ENCODE results near the gene DAB2.
"Not testable (repeated sequence)": the region's sequence is repeated elsewhere in the genome, so short reads cannot be mapped to it uniquely, and the experiment has no call there.

Gene DAB2

GRCh38 chr5:39419796-39420195 is 5.0 kb downstream of the DAB2 start:
- DNase-seq = no peak

DNA sequence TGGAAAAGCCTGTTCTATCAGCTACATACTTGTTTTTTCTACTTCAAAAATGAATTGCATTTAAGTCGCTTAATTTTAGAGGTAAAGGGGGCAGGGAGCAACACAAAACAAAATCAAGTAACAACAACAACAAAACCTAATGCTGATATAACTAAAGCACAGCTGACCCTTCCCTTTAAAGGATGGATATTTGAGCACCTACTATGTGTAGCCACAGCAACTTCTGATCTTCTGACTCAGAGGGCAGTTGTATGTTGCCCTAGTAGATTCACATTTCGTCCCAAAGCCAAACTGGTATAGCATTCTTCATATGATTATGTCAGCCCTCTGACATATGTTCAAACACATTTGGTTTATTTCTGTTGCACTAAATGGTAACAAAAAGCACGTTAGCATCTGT is 6.8 kb downstream of the DAB2 start:
- no peak for DNase-seq

GRCh38 chr5:39415201-39415600 is 9.6 kb downstream of the DAB2 start:
- DNase-seq = no peak

DNA sequence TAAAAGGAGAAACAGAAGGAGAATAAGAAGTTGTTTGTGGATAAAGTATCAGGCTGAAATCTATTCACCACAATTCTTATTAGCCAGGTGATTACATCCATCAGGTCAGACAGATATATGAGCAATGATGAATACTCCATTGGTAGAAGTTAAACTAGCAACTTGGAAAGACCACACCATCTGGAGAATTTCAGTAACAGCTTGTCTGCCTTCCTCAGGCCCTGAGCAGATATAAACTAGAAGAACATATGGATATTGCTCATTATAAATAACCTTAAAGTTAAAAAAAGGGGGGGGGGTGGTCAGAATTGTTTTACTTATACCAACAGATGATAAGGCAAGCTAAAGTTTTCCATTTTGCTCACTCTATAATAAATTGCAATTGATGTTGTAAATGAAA is 10.4 kb downstream of the DAB2 start:
- no peak for DNase-seq

DNA sequence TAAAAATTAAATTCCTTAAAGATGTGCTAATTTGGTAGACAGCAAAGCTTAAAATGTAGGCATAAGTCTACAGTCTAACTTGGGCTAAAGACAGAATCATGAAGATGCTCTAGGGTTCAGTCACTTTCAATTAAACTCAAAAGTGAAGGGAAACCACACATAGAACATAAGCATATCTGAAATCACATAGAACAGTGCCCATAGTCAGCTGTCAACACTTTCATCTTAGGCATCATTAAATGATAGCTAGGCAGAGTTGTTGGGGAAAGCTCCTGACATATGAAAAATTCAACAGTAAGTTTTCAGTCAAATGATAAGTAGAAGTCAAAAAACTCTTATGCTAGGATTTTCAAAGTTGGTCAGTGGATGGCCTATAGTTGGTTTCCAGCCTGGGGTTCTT is 11.0 kb downstream of the DAB2 start:
- DNase-seq = no peak

- no peak for DNase-seq
Measured at GRCh38 chr5:39412721-39413394, 11.9 kb downstream of the DAB2 start.

DNA sequence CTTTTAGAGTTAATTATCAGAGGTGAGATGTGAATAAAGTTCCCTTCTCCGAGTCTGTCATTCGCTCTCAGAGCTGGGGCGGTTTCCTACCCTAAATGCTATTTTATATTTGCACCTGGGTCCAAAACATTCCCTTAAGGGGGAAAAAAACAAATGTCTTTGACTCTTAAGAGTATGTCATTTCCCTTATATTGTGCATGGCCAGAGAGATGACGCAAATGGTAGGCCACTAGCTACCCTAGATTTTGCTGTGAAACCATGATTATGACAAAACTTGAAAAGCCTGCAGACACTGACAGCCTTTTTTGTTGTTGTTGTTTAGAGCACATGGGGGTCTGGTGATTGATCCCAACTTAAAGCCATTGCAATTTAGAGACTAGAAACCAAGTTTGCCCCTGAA is 12.8 kb downstream of the DAB2 start:
- no peak for DNase-seq

- DNase-seq = no peak
Measured at GRCh38 chr5:39411061-39411460, 13.7 kb downstream of the DAB2 start.

DNA sequence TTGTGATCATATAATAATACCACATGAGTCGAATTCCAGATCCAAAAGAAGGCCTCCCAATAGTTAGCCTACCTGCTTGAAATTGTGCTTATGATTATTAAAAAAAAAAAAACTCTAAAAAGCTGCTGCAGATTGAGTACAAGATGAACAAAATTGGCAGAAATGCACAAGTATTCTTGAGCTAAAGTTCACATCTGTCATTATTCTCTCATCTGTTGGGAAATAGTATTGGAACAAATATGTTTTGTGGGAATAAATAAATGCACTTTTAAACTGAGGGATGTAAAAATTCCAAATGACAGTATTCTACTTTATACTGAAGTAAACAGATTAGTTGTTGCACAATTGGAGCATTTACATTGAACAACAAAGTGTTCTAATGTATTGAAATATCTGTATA is 15.7 kb downstream of the DAB2 start:
- no peak for DNase-seq

DNA sequence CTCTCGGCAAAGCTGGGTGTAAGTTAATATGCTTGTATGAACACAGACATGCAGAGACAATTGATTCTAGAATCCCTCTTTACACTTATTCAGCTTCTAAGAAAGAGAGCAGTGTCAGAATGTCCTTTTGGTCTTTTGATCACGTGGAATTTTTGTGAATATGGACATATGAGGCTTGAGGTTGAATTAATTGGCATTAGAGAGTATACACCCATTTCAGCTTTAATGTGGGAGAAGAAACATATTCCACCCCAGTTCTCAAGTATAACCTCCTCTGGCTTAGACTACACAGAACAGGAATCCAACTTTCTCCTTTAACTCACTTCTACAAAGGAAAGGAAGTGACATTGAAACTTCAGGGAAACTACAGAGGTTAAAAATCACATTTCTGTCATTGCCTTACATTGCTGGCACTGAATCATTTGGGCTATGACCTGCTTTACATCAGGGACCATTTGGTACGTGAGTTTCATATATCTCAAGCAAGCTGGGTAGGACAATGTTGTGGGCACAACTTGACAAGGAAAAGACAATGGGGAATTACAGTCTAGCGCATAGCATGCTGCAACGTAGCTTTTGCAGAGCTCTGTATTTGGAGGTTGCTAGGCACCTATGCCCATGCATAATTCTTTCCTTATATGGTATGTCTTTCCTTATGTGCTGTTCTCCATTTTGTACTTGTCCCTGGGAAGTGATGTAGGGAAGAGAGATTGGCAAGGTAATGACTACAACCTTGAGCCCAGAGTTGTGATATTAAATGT is 19.5 kb downstream of the DAB2 start:
- DNase-seq = no peak

DNA sequence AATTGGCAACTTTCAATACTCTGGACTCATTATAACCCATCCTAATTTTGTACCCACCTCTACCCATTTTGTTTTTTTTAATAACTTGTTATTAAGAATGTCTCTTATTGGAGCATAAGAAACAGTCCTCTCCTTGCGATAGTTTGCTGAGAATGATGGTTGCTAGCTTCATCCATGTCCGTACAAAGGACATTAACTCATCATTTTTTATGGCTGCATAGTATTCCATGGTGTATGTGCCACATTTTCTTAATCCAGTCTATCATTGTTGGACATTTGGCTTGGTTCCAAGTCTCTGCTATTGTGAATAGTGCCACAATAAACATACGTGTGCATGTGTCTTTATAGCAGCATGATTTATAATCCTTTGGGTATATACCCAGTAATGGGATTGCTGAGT is 21.0 kb downstream of the DAB2 start:
- DNase-seq = not testable (repeated sequence)

DNA sequence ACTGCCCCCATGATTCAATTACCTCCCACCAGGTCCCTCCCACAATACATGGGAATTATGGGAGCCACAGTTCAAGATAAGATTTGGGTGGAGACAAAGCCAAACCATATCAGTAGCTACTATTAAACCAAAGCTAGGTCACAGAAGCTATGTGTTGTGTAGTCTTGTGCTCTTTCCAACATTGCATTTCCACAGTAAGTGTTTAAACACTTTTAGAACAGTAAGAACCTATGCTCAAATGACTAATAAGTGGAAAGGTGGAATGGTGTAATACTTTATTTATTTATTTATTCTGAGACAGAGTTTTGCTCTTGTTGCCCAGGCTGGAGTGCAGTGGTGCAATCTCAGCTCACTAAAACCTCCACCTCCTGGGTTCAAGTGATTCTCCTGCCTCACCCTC is 22.6 kb downstream of the DAB2 start:
- DNase-seq = not testable (repeated sequence)

DNA sequence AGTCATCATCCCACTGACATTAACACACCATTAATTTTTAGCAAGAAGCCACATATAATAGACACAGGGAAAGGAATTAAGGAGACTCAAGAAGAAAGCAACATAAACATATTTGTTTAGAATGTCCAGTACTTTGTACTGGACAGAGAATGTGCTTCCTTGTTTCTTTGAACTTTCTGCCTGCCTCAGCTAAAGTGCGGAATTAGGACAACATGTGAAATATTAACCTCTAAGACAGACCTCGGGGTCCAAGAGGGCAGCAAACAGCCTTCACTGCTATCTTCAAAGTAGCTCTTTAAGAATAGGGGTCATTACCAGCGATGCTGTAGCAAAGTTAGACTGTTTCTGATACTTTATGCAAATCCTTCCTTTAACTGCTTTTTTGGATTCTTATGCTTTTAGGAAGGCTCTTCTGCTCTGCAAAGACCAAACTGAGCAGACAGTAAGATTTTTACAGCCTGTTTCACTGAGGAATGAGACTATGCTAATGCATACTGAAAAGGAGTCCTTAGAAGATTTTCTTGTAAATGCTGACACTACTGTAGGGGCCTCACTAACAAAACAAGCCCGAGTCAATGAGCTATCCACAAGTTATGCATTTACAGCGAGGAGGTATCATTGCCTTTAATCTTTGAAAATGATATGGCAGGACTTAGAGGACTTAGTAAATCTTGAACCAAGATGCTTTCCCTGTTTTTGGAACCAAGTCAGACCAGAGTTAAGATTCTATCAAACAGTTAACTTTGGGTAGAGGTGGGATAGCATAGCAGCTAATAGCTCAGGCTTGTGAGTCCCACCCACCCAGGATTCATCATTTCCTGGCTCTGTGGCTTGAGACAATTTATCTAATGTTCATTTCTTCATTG is 23.8 kb downstream of the DAB2 start:
- DNase-seq = no peak

DNA sequence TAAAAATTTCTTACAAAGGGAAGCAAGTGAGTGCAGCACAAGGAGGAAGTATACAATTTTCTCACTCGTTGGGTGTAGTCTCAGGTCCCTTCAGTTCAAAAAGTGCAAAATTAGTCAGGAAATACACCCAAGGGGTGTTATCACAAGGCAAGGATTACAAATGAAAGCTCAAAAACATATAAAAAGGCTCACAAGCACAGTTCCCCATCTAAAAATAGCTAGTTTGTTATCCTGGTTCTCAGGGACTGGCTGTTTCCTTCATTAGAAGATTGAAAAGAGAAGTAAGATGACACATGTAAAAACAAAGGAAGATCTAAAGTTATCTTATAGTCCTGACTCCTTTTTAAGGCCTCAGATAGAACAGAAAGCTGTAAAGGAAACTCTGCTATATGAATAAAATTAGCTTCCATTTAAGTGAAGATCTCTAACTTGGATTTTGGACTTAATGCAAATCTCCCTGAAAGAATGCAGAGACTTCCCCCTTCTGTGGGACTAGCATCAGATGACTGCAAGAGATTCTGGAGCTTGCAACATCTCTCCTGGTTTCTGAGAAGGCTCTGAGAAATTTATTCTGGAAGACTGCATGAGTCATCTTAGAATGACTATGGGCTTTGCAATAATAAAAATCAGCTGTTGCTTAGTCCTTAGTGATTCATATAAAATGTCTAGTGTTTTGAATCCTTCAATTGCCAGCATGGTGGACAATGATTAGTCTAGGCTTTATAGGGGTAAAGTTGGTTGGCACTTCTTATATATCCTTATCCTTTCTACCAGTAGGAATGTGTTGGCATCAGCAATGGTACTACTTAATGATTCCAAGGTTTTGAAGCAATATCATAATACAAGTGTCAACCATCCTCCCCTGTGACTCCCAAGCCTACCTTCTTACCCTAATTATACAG is 25.4 kb downstream of the DAB2 start:
- no peak for DNase-seq

GRCh38 chr5:39396843-39397242 is 27.9 kb downstream of the DAB2 start:
- DNase-seq = no peak

DNA sequence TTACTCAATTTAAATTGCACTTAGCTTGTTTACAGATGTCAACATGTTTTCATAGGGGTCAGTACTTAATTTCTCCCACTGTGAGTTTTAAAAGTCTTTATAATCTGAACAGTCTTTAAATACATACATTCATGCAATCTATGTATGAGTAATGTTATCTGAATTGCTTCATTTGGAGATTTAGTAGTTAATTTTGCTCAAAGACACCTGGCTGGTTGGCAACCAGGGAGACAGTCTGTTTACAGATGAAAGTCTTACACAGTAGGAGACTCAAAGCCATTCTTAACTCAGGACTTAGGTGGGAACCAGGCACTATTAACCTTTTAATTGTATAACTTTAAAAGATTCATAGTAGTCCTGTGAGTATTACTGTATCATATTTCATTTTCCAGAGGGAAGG is 29.3 kb downstream of the DAB2 start:
- DNase-seq = no peak

GRCh38 chr5:39394946-39395345 is 29.8 kb downstream of the DAB2 start:
- no peak for DNase-seq

DNA sequence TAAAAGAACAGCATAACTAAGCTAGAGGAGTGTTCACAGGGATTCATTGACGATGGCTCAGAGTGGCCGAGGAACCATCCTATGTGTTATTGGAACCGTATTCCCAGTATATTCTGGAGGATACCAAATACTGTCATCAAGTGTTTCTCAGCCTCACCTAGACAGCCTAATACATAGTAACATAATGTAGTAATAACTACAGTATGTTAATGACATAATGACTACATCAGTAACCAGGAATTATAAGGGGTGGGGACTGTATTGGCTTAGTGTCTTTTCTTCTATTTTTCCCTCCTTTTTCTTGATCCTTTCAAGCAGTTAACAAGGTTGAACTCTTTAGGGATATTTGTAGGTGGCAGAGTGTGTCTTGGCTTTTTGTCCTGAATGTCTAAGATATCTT is 33.8 kb downstream of the DAB2 start:
- no peak for DNase-seq

GRCh38 chr5:39387293-39387692 is 37.5 kb downstream of the DAB2 start:
- DNase-seq = no peak

DNA sequence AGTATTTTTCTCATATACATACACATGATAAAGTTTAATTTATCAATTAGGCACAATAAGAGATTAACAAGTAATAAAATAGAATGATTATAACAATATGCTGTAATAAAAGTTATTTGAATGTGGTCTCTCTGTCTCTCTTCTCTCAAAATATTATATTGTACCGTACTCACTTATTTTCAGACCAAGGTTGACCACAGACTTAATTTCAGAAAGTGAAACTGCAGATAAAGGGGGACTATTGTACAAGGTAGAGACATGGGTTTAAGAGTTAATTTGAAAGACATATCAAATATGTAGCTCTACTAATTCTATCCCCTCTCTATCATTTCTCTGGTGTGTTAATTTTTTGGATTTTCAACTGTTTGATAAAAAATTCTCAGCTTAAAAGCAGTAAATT is 40.5 kb downstream of the DAB2 start:
- no peak for DNase-seq

GRCh38 chr5:39381376-39381775 is 43.4 kb downstream of the DAB2 start:
- no peak for DNase-seq

- DNase-seq = no peak
Measured at GRCh38 chr5:39379693-39380092, 45.1 kb downstream of the DAB2 start.

- DNase-seq = no peak
Measured at GRCh38 chr5:39377613-39378012, 47.2 kb downstream of the DAB2 start.

All from T-helper 9 cell (primary cell).